ENCODE data around the gene ARID2.

ARID2 gene

DNA sequence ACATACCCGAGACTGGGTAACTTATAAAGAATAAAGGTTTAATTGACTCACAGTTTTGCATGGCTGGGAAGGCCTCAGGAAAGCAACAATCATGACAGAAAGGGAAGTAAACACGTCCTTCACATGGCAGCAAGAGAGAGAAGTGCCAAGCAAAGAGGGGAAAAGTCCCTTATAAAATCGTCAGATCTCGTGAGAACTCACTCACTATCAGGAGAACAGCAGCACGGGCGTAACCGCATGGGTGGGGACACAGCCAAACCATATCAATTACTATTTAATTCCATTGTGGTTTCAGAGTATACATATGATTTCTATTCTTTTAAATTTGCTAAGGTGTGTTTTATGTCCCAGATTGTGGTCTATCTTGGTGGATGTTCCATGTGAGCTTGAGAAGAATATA lies 142.9 kb downstream of the ARID2 start:
- POLR2A ChIA-PET (ENCODE audit: low non-redundant PET): no interaction called here
- H3K27ac ChIP-seq: no peak overlapping the region
- TF ChIP-seq, protein P1, sequence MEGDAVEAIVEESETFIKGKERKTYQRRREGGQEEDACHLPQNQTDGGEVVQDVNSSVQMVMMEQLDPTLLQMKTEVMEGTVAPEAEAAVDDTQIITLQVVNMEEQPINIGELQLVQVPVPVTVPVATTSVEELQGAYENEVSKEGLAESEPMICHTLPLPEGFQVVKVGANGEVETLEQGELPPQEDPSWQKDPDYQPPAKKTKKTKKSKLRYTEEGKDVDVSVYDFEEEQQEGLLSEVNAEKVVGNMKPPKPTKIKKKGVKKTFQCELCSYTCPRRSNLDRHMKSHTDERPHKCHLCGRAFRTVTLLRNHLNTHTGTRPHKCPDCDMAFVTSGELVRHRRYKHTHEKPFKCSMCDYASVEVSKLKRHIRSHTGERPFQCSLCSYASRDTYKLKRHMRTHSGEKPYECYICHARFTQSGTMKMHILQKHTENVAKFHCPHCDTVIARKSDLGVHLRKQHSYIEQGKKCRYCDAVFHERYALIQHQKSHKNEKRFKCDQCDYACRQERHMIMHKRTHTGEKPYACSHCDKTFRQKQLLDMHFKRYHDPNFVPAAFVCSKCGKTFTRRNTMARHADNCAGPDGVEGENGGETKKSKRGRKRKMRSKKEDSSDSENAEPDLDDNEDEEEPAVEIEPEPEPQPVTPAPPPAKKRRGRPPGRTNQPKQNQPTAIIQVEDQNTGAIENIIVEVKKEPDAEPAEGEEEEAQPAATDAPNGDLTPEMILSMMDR (conservative IDR thresholded peaks at IDR 0.05; ENCODE audit: low read depth): no peak
- DNase-seq (ENCODE audit: low spot score): no peak
- CTCF ChIA-PET: no interaction called here

DNA sequence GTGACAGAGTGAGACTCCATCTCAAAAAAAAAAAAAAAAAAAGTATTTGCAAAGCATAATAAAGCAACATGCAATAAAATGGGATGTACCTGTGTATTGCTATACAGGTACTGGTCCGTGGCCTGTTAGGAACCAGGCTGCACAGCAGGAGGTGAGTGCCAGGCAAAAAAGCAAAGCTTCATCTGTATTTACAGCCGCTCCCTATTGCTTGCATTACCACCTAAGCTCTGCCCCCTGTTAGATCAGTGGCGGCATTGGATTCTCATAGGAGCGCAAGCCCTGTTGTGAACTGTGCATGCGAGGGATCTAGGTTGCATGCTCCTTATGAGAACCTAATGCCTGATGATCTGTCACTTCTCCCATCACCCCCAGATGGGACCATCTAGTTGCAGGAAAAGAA lies 147.6 kb downstream of the ARID2 start:
- DNase-seq (ENCODE audit: low spot score): no peak
- ChIA-PET POLR2A (ENCODE audit: low non-redundant PET) (no interaction called here), CTCF (no interaction called here)
- H3K27ac ChIP-seq: no peak overlapping the region
- TF ChIP-seq, protein P1 (conservative IDR thresholded peaks at IDR 0.05; ENCODE audit: low read depth): no peak

DNA sequence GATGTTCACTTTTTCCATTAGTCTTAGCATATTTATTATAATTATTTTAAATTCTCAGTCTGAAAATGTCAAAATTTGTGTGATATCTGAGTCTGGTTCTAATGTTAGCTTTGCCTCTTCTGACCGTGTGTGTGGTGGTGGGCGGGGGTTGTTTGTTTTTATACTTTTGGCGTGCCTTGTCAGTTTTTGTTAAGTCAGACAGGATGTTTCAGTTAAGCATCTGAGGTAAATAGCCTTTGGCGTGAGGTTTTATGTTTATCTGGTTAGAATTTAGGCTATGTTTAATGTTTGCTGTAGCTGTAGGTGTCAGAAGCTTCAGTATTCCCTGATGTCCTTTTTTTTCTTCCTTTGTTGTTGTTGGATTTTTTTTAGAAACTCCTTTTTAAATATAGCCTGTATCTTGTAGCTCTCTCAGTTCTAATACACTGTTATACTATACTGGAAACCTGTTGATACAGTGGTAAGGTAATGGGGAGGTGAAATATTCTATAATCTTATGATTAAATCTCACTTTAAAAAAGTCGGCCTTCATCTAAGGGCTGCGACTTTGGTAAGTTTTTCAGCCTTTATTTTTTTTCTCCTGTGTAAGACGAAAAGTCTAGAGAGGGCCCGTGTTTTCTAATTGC lies 149.2 kb downstream of the ARID2 start:
- POLR2A ChIA-PET (ENCODE audit: low non-redundant PET): no interaction called here
- CTCF ChIA-PET: no interaction called here

DNA sequence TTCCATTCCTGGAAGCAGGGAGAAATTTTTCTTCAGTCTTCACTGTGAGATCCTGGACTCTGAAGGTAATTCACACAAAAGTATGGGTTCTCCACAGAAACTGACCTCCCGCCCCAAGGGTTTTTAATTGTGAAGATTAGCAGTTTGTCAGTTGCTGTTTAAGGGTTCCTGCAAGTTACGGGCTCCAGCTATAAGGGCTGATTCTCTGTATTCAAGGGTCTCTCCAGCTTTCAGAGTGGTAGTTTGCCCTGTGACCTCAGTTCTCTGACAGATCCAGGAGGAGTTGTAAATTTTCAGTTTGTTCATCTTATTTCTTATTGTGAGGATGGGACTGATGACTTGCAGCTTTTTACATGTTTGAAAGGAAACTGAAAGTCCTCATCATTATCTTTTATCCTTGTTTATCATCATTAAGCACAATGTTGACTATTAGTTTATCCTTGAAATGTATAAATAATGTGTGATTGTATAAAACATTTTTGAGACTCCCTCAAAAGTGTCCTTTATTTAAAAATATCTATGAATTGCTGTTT lies 149.9 kb downstream of the ARID2 start:
- H3K27ac ChIP-seq: no peak overlapping the region
- TF ChIP-seq, protein P1 (conservative IDR thresholded peaks at IDR 0.05; ENCODE audit: low read depth): no peak
- no peak for DNase-seq (ENCODE audit: low spot score)
- CTCF ChIA-PET: no interaction called here
- POLR2A ChIA-PET (ENCODE audit: low non-redundant PET): no interaction called here

More for the DNA sequence above, 149.2 kb downstream of the ARID2 start:
- no peak for DNase-seq (ENCODE audit: low spot score)
- no peak overlapping the region for H3K27ac ChIP-seq
- TF ChIP-seq, protein P1 (conservative IDR thresholded peaks at IDR 0.05; ENCODE audit: low read depth): no peak

DNA sequence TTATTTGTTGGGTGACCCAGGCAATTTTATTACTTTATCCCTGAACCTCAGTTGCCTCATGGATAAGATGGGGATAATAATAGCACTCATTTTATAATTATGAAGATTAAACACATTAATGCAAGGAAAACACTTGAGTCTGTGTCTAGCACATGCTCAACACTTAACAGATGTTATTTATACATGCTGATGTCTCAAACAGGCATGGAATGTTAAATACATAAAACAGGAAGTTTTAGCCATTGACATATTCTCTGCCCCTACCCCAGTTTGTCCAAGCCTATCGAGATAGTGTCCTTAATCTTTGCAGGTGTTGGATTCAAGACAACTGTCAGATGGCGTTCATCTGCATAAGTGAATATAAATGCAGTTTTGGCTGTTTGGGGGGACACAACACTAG lies 151.0 kb downstream of the ARID2 start:
- POLR2A ChIA-PET (ENCODE audit: low non-redundant PET): no interaction called here
- CTCF ChIA-PET: interaction anchor here (0.7 kb wide), 1 partner anchor 16 kb away, joined by 3 read pairs; no protein-coding TSS in a partner anchor
- no peak overlapping the region for H3K27ac ChIP-seq
- no peak for DNase-seq (ENCODE audit: low spot score)
- TF ChIP-seq, protein P1 (conservative IDR thresholded peaks at IDR 0.05; ENCODE audit: low read depth): no peak

DNA sequence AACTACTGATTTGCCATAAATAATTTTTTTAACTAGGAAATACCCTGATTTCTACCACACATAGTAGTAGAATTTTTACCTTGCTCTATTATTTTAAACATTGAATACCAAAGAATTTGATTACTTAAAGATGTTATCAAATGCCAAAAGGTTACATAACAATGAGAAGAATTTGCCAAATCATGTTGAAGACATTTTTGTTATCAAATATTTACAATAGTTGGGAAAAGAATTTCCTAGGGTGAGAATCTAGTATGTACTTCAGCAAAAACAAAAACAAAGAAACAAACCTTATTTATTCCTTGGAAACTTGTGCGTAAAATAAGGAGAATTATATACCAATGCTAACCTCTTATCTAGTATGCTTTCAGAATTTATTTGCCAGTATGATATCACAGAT lies 153.7 kb downstream of the ARID2 start:
- DNase-seq (ENCODE audit: low spot score): no peak
- ChIA-PET POLR2A (ENCODE audit: low non-redundant PET) (no interaction called here), CTCF (no interaction called here)
- no peak overlapping the region for H3K27ac ChIP-seq
- TF ChIP-seq, protein P1 (conservative IDR thresholded peaks at IDR 0.05; ENCODE audit: low read depth): no peak

All from RWPE1 (cell line).